ENCODE data around the gene TBX1.

- TF ChIP-seq EZH2phosphoT487 (IDR thresholded peaks at IDR 0.05; ENCODE audit: borderline replicate concordance, low read depth, low read length) (no peak), CTCF (conservative IDR thresholded peaks at IDR 0.05; ENCODE audit: low read length) (no peak)
Measured at GRCh38 chr22:19775496-19776325, 15.1 kb downstream of the TBX1 start.
